Vagina (tissue), 2 donors: ENCODE results near the gene KLHL25. TPM values are rescaled to one million over a fixed set of nuclear protein-coding genes. Genes with fewer than 3 reads are reported as not detected.

ENCODE experiments used
- DNase-seq, 2 donors: peaks; one replicate each; pipeline ENCODE4 v3.0.0-alpha.2; 2017; ENCODE audit errors: extremely low spot score in 2 of 2
- H3K27ac ChIP-seq: fragments of 200-600 bp; sonication (generic); one replicate; pipeline ENCODE4 v1.5.1; 2019
- H3K27me3 ChIP-seq: fragments of 200-600 bp; sonication (generic); one replicate; pipeline ENCODE4 v1.5.1; 2019
- H3K36me3 ChIP-seq, 2 donors: fragments of 200-600 bp; sonication (generic); one replicate each; pipeline ENCODE4 v1.5.1; 2017 to 2019
- H3K4me1 ChIP-seq: fragments of 200-600 bp; sonication (generic); one replicate; pipeline ENCODE4 v1.5.1; 2019
- H3K4me3 ChIP-seq, 2 donors: fragments of 200-600 bp; sonication (generic); 1 replicate in 1 of 2; 2 replicates in 1 of 2; pipeline ENCODE4 v1.5.1; 2016 to 2019
- H3K9me3 ChIP-seq: fragments of 200-600 bp; sonication (generic); one replicate; pipeline ENCODE4 v1.5.1; 2019
- CTCF ChIP-seq, 3 experiments: fragments of 450-650 bp in 2 of 3; fragments of 200-600 bp in 1 of 3; sonication (generic) in 1 of 3; IDR thresholded peaks; one replicate each; pipeline ENCODE4 v1.5.1; 2017 to 2019; ENCODE audit warnings: antibody characterized with exemption in 3 of 3, mild to moderate bottlenecking in 2 of 3, moderate library complexity in 2 of 3
- POLR2A ChIP-seq, 2 donors: fragments of 450-650 bp; IDR thresholded peaks; one replicate each; pipeline ENCODE4 v1.6.1; 2017; ENCODE audit warnings: antibody characterized with exemption in 2 of 2, mild to moderate bottlenecking in 2 of 2, moderate library complexity in 2 of 2
- POLR2AphosphoS5 ChIP-seq, 2 donors: sonication (generic); formaldehyde crosslinking; IDR thresholded peaks; one replicate each; pipeline ENCODE4 v1.9.0; 2017; ENCODE audit warnings: antibody characterized with exemption in 2 of 2, mild to moderate bottlenecking in 2 of 2, low read depth in 1 of 2; ENCODE audit not compliant: insufficient read depth in 1 of 2
- intact Hi-C: fragments of 100-400 bp; cut with DNase I; formaldehyde crosslinking; loops from one replicate; pipeline ENCODE4 v1.15.1; 2023
- total RNA-seq: library from RNA; depleted of rRNA; stranded (reverse); fragments of >200 nt; gene quantifications from one replicate; pipeline ENCODE4 v1.2.3, GENCODE V29; 2016

Gene KLHL25
- total RNA-seq, 1 donor from 2014 or later: 9.6 TPM

DNA sequence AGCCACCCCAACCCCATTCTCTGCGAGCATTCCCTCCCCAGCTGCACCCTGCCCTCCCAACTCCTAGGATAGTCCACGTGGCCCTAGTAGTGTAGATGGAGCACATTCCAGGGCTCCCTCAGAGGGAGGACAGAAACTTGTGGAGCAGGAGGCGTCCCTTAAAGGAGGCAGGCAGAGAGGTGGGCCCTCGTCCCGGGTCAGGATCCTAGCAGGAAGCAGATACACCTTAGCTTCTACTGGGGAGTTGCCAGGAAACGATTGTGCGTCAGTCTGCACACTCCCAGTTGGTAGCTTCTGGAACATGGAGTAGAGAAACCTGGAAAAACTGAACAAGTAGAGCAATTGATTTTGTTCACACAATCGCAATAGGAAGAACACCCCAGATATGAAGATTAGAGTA is 43.9 kb upstream of the KLHL25 start:
- DNase-seq: no peak
- no peak for TF ChIP-seq POLR2A (IDR thresholded peaks at IDR 0.05)
- TF ChIP-seq CTCF (IDR thresholded peaks at IDR 0.05): no peak
- no peak for TF ChIP-seq POLR2AphosphoS5 (IDR thresholded peaks at IDR 0.05; ENCODE audit: insufficient read depth in 1 of 2, low read depth in 1 of 2)
- Histone ChIP-seq H3K27ac (no peak overlapping the region), H3K4me1 (peaks cover 4% of the 10 kb centered on the region), H3K4me3 (no peak overlapping the region), H3K9me3 (no peaks in the 10 kb centered on the region), H3K27me3 (no peaks in the 10 kb centered on the region), H3K36me3 (no peaks in the 10 kb centered on the region)
- intact Hi-C loops: loop anchor here (10.0 kb wide), 1 partner anchor 544 kb away; no protein-coding TSS in a partner anchor

DNA sequence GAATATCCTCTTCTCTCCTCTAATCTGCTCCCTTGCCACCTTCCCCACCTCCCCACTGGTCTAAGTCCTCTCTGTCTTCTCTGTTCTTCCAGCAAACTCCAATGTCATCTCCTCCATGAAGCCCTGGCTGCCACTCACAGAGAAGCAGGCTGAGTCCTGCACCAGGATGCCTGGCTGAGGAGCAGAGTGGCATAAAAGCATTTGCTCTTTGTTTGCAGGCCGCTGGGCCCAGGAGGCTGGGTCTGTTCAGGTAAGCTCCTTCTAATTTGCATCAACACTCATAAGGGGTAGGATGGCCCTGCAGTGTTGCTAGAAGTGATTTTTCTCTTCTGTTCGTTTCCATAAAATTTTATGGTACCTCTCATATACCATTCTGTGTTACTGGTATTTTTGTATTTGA is 43.2 kb upstream of the KLHL25 start:
- no peaks in the 10 kb centered on the region for H3K27me3 ChIP-seq
- no peak overlapping the region for H3K4me3 ChIP-seq
- H3K27ac ChIP-seq: no peak overlapping the region
- peaks cover 4% of the 10 kb centered on the region for H3K4me1 ChIP-seq
- no peak for TF ChIP-seq CTCF (IDR thresholded peaks at IDR 0.05)
- no peak for TF ChIP-seq POLR2A (IDR thresholded peaks at IDR 0.05)
- no peak for TF ChIP-seq POLR2AphosphoS5 (IDR thresholded peaks at IDR 0.05; ENCODE audit: insufficient read depth in 1 of 2, low read depth in 1 of 2)
- DNase-seq: no peak
- H3K36me3 ChIP-seq: no peaks in the 10 kb centered on the region
- intact Hi-C loops: loop anchor here (10.0 kb wide), 1 partner anchor 543 kb away; no protein-coding TSS in a partner anchor
- no peaks in the 10 kb centered on the region for H3K9me3 ChIP-seq

GRCh38 chr15:85837011-85837433 is 42.3 kb upstream of the KLHL25 start:
- peak in 1 of 2 donors; percentile 33 for TF ChIP-seq POLR2AphosphoS5 (IDR thresholded peaks at IDR 0.05; ENCODE audit: insufficient read depth in 1 of 2, low read depth in 1 of 2)
- no peak for TF ChIP-seq CTCF (IDR thresholded peaks at IDR 0.05)
- Histone ChIP-seq H3K4me3 (no peak overlapping the region), H3K9me3 (no peaks in the 10 kb centered on the region), H3K27me3 (no peaks in the 10 kb centered on the region), H3K27ac (no peak overlapping the region), H3K36me3 (no peaks in the 10 kb centered on the region), H3K4me1 (peaks cover 4% of the 10 kb centered on the region)
- DNase-seq: no peak
- intact Hi-C loops: loop anchor here (10.0 kb wide), 1 partner anchor 542 kb away; no protein-coding TSS in a partner anchor

DNA sequence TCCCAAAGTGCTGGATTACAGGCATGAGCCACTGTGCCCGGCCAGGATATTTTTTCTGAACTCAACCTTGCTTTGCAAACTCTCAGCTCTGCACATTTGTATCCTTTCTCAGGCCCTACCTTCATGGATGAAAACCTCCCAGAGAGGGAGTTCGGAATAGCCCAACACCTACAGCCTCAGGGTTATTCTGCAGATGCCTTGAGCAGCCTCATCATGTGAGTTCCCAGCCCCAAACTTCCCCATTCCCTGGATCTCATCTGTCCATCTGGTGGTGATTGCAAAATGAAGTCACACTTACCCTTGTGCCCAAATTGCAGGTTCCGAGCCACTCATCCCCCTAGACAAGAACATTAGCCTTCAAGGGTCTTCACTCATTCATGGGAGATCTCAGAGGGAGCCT is 39.9 kb upstream of the KLHL25 start:
- H3K27ac ChIP-seq: no peak overlapping the region
- H3K4me3 ChIP-seq: no peak overlapping the region
- intact Hi-C loops: loop anchor here (5.0 to 10.0 kb wide), 2 partner anchors 102 to 540 kb away; no protein-coding TSS in a partner anchor
- no peaks in the 10 kb centered on the region for H3K4me1 ChIP-seq
- H3K27me3 ChIP-seq: no peaks in the 10 kb centered on the region
- H3K9me3 ChIP-seq: no peaks in the 10 kb centered on the region
- H3K36me3 ChIP-seq: no peaks in the 10 kb centered on the region
- TF ChIP-seq POLR2A (IDR thresholded peaks at IDR 0.05) (no peak), POLR2AphosphoS5 (IDR thresholded peaks at IDR 0.05; ENCODE audit: insufficient read depth in 1 of 2, low read depth in 1 of 2) (no peak), CTCF (IDR thresholded peaks at IDR 0.05) (no peak)
- no peak for DNase-seq

DNA sequence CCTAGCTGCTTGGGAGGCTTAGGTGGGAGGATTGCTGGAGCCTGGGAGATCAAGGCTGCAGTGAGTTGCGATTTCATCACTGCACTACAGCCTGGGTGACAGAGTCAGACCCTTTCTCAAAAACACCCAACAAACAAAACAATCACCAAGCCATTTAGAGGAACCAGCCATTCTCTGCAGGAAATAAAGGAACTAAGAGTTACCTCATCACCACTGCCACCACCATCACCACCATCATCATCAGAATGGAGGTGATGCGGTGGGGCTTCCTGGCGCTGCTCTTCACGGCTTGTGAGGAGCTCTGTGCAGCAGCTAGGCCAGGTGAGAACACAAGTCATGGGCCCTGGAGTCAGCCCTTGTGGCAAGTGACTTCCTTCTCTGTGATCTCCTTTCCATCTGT is 37.7 kb upstream of the KLHL25 start:
- no peaks in the 10 kb centered on the region for H3K9me3 ChIP-seq
- DNase-seq: no peak
- TF ChIP-seq POLR2AphosphoS5 (IDR thresholded peaks at IDR 0.05; ENCODE audit: insufficient read depth in 1 of 2, low read depth in 1 of 2) (no peak), CTCF (IDR thresholded peaks at IDR 0.05) (no peak), POLR2A (IDR thresholded peaks at IDR 0.05) (no peak)
- no peaks in the 10 kb centered on the region for H3K36me3 ChIP-seq
- no peak overlapping the region for H3K27ac ChIP-seq
- intact Hi-C loops: loop anchor here (5.0 to 10.0 kb wide), 2 partner anchors 100 to 538 kb away; no protein-coding TSS in a partner anchor
- no peaks in the 10 kb centered on the region for H3K4me1 ChIP-seq
- H3K27me3 ChIP-seq: no peaks in the 10 kb centered on the region
- H3K4me3 ChIP-seq: no peak overlapping the region
